ENCODE results near the gene CALB2.

CALB2 gene

DNA sequence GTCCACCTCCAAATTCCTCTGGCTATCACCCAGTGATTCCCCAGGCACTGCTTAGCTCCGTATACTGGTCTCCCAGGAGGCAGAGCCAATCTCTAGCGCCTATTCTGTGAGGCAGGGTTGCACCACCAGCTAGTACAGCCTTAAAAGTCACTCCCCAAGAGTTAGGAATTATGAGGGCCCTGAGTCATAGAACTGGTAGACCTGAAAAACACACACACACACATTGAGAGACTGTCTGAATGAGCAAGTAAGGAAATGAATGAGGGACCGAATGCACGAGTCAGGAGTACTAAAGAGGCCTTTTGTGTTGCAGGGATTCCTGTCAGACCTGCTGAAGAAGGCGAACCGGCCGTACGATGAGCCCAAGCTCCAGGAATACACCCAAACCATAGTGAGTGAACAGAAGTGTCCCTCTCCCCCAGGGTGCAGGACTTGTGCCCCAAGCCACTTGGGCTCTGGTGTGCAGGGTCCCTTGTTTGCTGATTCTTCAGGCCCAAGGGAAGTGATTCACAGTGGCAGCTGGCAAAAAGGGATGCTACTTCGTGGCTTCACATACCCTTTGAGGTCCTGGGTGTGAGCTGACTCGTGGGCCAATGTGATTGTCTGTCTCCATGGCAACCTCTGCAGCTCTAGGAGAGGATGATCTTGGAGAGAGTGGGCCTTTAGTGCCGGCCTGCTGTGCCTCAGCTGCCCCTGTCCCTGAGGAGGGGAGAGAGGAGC is 24.7 kb downstream of the CALB2 start:
- TF ChIP-seq EP300 (IDR thresholded peaks at IDR 0.05; ENCODE audit: borderline replicate concordance) = no peak
- TF ChIP-seq, protein P1, sequence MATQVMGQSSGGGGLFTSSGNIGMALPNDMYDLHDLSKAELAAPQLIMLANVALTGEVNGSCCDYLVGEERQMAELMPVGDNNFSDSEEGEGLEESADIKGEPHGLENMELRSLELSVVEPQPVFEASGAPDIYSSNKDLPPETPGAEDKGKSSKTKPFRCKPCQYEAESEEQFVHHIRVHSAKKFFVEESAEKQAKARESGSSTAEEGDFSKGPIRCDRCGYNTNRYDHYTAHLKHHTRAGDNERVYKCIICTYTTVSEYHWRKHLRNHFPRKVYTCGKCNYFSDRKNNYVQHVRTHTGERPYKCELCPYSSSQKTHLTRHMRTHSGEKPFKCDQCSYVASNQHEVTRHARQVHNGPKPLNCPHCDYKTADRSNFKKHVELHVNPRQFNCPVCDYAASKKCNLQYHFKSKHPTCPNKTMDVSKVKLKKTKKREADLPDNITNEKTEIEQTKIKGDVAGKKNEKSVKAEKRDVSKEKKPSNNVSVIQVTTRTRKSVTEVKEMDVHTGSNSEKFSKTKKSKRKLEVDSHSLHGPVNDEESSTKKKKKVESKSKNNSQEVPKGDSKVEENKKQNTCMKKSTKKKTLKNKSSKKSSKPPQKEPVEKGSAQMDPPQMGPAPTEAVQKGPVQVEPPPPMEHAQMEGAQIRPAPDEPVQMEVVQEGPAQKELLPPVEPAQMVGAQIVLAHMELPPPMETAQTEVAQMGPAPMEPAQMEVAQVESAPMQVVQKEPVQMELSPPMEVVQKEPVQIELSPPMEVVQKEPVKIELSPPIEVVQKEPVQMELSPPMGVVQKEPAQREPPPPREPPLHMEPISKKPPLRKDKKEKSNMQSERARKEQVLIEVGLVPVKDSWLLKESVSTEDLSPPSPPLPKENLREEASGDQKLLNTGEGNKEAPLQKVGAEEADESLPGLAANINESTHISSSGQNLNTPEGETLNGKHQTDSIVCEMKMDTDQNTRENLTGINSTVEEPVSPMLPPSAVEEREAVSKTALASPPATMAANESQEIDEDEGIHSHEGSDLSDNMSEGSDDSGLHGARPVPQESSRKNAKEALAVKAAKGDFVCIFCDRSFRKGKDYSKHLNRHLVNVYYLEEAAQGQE (IDR thresholded peaks at IDR 0.05; ENCODE audit: low read depth) = no peak
- TF ChIP-seq YY1 (IDR thresholded peaks at IDR 0.05; ENCODE audit: low read depth) = no peak
- TF ChIP-seq CREB1 (IDR thresholded peaks at IDR 0.05; ENCODE audit: low read depth) = no peak
- TF ChIP-seq NFIC (IDR thresholded peaks at IDR 0.05) = no peak
- TF ChIP-seq RAD21 (IDR thresholded peaks at IDR 0.05; ENCODE audit: low read depth) = no peak
- TF ChIP-seq TEAD4 (IDR thresholded peaks at IDR 0.05) = no peak
- TF ChIP-seq USF1 (IDR thresholded peaks at IDR 0.05) = no peak
- TF ChIP-seq CEBPB (IDR thresholded peaks at IDR 0.05) = no peak
- no peak for TF ChIP-seq EGR1 (IDR thresholded peaks at IDR 0.05)
- TF ChIP-seq FOXM1 (IDR thresholded peaks at IDR 0.05; ENCODE audit: borderline replicate concordance, low read depth) = no peak
- no peak for TF ChIP-seq TCF12 (IDR thresholded peaks at IDR 0.05; ENCODE audit: low read depth)
- no peak for TF ChIP-seq MAX (IDR thresholded peaks at IDR 0.05)

GRCh38 chr16:71384073-71384724 is 25.7 kb downstream of the CALB2 start:
- TF ChIP-seq, protein P1 (IDR thresholded peaks at IDR 0.05; ENCODE audit: low read depth) = no peak
- no peak for TF ChIP-seq CREB1 (IDR thresholded peaks at IDR 0.05; ENCODE audit: low read depth)
- no peak for TF ChIP-seq EGR1 (IDR thresholded peaks at IDR 0.05)
- no peak for TF ChIP-seq RAD21 (IDR thresholded peaks at IDR 0.05; ENCODE audit: low read depth)

- TF ChIP-seq RAD21 (IDR thresholded peaks at IDR 0.05; ENCODE audit: low read depth) = no peak
- TF ChIP-seq EP300 (IDR thresholded peaks at IDR 0.05; ENCODE audit: borderline replicate concordance) = no peak
- TF ChIP-seq EGR1 (IDR thresholded peaks at IDR 0.05) = no peak
- TF ChIP-seq FOXM1 (IDR thresholded peaks at IDR 0.05; ENCODE audit: borderline replicate concordance, low read depth) = no peak
- TF ChIP-seq NFIC (IDR thresholded peaks at IDR 0.05) = no peak
- TF ChIP-seq USF1 (IDR thresholded peaks at IDR 0.05) = no peak
- no peak for TF ChIP-seq TAF1 (IDR thresholded peaks at IDR 0.05; ENCODE audit: low read depth)
- TF ChIP-seq, protein P1 (IDR thresholded peaks at IDR 0.05; ENCODE audit: low read depth) = no peak
Measured at GRCh38 chr16:71387045-71387871, 28.7 kb downstream of the CALB2 start.

DNA sequence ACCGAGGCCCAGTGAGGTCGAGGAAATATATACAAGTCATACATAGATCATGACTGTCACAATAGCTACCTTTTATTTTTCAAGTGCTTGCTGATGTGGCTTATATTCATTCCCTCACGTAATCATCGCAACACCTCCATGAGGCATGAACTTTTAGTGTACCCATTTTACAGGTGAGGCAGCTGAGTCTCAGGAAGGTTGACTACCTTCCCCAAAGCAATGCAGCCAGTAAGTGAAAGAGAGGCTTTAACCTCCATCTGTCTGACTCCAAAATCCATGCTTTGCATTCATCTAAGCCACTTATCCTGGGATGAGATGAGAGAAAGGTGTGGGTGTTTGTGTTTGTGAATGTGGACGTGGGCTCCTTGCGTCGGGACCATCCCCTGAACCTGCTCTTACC is 30.8 kb downstream of the CALB2 start:
- TF ChIP-seq, protein P1 (IDR thresholded peaks at IDR 0.05; ENCODE audit: low read depth) = no peak
- TF ChIP-seq NFIC (IDR thresholded peaks at IDR 0.05) = no peak
- no peak for TF ChIP-seq TEAD4 (IDR thresholded peaks at IDR 0.05)
- TF ChIP-seq USF1 (IDR thresholded peaks at IDR 0.05) = no peak
- no peak for TF ChIP-seq TCF12 (IDR thresholded peaks at IDR 0.05; ENCODE audit: low read depth)
- no peak for TF ChIP-seq CREB1 (IDR thresholded peaks at IDR 0.05; ENCODE audit: low read depth)
- no peak for TF ChIP-seq EGR1 (IDR thresholded peaks at IDR 0.05)
- TF ChIP-seq YY1 (IDR thresholded peaks at IDR 0.05; ENCODE audit: low read depth) = no peak
- no peak for TF ChIP-seq ZBTB7A (IDR thresholded peaks at IDR 0.05; ENCODE audit: low read depth)
- TF ChIP-seq CEBPB (IDR thresholded peaks at IDR 0.05) = no peak
- no peak for TF ChIP-seq RAD21 (IDR thresholded peaks at IDR 0.05; ENCODE audit: low read depth)
- no peak for TF ChIP-seq TAF1 (IDR thresholded peaks at IDR 0.05; ENCODE audit: low read depth)
- no peak for TF ChIP-seq FOXM1 (IDR thresholded peaks at IDR 0.05; ENCODE audit: borderline replicate concordance, low read depth)
- no peak for TF ChIP-seq MAX (IDR thresholded peaks at IDR 0.05)
- TF ChIP-seq EP300 (IDR thresholded peaks at IDR 0.05; ENCODE audit: borderline replicate concordance) = no peak

All from Ishikawa (cell line).